Amygdala (tissue), 56 donors: ENCODE results near the gene PNLIPRP2.

ENCODE experiments used
- DNase-seq, 56 donors: peaks; one replicate each; lab custom pipeline; 2025; lab: John Stamatoyannopoulos, UW

PNLIPRP2 gene

DNA sequence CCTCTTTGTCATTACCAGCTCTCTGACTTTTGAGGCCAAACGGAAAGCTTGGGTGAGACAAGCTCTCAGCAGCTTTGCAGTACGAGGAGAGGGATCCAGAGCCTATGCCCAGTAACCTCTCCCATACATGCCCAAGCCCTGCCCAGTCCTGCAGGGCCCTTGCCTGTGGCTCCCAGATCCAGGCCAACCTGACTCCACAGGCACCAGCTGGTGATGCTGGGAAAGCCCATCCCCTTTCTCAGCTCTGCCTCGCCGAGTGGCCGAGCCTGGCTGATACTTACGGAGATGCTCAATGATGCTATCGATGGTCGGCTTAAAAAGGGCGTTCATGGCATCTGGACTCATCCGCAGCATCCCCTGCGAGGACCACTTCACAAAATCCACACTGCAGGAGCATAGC lies 55.4 kb downstream of the PNLIPRP2 start:
- no peak for DNase-seq

DNA sequence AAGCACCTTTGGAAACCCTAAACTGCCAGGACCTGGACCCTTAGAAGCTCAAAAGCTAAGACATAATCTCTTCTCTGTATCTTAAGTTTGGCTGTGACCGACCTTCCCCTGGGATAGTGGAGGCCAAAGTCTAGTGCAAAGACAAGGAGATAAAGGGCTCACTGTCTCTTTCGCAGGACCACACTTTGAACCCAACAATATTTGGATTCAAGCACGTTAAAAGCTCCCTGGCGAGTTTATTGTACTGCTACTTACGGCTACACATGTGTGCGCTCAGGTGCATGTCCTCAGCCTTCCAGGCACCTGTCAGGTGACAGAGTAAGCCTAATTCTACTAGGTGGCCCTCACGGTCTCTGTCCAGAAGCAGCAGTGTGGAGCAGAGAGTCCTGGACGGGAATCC lies 55.9 kb downstream of the PNLIPRP2 start:
- DNase-seq = no peak

DNA sequence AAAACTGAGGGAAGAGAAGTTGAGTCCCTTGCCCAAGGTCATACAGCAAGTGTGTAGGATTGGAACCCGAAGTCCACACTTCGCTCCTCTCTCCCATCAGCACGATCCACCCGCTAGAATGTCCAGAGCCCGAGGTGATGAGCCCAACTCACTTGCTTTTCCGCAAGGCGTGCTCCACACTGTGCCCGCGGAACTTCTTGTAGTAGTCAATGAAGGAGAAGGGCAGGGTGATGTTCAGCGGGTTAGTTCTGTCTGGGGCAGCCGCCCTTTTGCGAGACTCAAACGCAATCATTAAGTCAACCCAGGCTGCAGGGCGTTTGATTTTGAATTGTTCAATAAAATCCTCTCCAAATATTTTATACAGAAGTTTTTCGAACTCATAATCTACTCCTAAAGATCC lies 58.6 kb downstream of the PNLIPRP2 start:
- DNase-seq = no peak

DNA sequence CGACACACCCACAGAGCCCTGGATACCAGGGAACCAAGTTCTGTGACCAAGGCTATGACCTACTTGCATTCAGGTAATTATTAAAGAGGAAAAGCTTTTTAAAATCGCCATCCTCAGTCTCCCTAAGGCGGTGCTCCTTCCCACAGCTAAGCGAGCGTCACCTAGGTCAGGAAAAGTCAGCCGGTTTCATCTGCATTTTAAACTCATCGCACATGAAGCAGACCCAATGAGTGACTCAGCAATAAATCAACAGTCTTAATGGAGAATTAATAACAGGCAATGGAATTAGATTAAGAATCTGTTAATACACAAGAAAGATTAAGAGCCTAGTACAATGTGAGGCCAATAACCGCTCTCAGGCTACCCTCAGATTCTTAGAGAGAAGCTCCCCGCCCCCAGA lies 62.4 kb downstream of the PNLIPRP2 start:
- no peak for DNase-seq

DNA sequence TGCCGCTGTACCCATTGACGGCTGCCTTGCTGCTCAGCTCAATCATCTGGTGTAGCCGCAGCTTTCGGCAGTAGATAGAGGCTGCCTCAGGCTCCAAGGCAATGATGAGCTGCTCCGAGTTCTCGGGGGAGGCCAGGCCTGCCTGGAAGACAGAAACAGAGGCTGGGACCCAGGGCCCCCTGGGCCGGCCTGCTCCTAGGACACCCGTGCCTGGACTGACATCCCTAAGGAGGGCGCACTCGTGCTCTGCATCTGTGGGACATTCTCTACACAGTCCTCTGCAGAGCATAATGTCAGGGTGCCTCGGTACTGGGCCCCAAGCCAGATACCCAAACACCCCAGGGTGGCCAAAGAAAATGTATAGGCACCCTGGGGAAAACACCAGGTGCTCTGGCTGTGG lies 63.1 kb downstream of the PNLIPRP2 start:
- DNase-seq = no peak

DNA sequence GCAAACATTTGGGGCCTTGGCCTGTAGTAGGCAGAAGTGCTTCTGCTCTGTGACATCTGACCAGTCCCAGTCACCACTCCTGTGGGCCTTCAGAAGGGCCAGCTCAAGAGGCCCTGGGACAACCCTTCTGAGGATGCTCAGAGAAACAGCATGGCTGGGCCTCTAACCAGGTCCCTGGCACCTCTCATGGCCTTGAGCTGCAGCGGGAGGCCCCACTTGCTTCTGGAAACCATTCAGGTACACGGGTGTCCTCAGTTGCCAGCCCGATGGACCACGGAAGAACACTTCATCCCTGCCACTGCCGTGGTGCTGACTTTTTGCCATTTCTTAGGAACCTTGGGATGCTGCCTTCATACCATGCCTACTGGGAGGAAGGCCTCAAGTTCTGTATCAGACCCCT lies 64.0 kb downstream of the PNLIPRP2 start:
- DNase-seq = no peak

DNA sequence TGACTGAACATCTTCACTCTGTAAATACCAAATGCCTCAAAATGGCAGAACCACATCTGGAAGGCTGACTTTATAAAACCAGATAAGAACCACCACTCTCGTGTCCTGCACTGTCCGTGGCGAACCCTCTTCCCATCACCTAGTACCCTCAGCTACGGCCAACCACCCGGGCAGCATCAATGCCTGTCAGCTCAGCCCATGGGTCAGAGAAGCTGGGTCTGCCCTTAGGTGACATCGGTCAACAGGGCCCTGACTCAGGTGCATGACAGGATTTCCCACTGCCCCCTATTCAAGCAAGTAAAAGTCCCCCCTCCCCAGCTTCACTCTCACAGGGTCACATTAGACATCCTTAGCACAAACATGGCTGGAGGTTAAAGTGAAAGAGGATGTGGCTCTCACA lies 65.1 kb downstream of the PNLIPRP2 start:
- no peak for DNase-seq

DNA sequence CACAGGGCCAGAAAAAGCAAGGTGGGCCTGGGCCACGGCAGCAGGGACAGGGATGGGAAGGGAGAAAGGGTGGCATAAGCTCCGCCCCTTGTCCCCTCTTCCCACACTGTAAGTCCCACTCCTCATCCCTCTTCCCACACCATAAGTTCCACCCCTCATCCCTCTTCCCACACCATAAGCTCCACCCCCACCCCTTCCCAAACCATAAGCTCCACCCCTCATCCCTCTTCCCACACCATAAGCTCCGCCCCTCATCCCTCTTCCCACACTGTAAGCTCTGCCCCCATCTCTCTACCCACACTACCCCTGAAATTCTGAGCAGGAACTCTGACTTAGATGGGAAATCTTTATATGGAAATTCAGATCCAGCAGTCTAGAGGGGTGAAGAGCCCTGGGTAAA lies 65.9 kb downstream of the PNLIPRP2 start:
- no peak for DNase-seq

DNA sequence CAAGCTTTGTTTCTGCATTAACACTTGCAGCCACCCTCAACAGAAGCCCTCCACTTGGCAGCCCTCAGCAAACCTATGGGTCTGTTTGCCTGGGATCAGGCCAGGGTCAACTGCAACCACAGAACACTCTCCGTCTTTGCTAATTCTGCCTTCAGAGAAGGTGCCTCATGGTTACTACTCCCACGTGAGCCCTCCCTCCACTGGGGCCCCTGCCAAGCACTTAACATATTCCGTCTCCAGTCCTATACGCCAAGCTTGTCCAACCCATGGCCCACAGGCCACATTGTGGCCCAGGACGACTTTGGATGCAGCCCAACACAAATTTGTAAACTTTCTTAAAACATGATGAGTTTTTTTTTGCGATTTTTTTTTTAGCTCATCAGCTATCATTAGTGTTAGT lies 66.9 kb downstream of the PNLIPRP2 start:
- no peak for DNase-seq

DNA sequence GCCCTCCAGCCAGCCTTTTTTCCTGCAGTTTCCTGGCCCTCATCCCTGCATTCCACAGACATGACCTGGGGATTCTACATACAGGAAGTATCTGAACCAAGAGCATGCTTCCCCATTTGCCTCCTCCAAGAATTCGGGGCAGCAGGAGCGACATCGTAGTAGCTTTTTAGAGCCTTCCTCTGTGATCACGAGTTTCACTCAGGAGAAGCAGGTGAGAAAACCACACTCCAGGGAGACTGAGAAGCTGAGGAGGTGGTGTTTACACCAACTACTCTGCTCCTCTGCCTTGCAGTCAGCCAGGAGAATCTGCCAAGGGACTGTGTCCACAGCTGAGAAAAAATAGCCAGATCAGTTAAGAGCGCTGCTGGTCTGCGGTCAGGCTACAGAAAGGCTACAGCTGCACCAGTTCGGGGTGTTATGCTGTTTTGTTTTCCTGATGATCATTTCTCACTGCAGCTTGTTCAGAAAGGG lies 67.5 kb downstream of the PNLIPRP2 start:
- DNase-seq = peak in 8 of 56 donors; percentile 10 to 50 (median 20)

DNA sequence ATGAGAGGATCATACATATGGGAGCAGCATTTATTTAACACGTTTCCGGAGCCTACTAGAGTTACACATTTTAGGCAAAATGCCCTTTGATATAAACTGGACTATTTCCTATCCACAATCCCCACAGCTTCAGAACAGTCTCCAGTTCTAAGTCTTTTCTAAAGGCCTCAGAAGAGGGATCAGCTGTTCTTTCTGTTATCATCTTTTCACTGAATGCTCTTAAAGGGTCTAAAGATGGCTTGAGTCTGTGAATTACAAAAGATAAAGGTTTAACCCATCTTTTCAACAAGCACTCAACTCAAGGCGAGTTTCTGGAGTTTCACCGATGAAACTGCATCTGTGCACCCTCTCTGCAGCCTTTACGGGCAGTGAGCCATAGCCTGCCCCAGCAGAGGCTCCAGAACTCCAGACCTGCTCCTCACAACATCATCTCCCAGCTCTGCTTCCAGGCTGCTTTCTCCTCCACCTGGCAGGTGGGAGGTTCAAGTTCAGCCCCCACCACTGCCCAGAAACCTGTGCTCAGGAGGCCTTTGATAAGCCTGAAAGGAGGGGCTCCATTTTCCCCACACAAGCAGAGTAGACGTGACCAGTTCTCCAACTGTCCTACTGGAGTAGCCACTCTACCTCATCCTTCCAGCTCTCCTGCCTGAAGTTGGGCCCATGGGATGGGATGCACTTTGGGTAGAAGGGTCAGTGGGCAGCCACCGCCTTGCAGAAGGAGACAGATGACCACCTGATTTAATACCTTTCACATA lies 68.2 kb downstream of the PNLIPRP2 start:
- no peak for DNase-seq

DNA sequence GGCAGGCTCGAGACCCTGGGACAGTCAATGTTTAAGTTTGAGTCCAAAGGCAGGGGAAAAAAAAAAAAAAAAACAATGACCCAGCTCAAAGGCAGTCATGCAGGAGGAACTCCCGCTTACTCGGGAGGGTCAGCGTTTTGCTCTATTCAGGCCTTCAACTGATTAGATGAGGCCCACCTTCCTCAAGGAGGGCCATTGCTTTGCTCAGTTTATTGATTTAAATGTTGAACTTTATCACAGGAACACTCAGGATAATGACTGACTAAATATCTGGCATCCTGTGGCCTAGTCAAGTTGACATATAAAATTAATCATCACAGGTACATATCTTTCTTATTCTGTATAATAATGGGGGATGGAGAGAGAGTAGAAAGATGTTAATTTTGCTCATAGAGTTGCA lies 69.0 kb downstream of the PNLIPRP2 start:
- no peak for DNase-seq

DNA sequence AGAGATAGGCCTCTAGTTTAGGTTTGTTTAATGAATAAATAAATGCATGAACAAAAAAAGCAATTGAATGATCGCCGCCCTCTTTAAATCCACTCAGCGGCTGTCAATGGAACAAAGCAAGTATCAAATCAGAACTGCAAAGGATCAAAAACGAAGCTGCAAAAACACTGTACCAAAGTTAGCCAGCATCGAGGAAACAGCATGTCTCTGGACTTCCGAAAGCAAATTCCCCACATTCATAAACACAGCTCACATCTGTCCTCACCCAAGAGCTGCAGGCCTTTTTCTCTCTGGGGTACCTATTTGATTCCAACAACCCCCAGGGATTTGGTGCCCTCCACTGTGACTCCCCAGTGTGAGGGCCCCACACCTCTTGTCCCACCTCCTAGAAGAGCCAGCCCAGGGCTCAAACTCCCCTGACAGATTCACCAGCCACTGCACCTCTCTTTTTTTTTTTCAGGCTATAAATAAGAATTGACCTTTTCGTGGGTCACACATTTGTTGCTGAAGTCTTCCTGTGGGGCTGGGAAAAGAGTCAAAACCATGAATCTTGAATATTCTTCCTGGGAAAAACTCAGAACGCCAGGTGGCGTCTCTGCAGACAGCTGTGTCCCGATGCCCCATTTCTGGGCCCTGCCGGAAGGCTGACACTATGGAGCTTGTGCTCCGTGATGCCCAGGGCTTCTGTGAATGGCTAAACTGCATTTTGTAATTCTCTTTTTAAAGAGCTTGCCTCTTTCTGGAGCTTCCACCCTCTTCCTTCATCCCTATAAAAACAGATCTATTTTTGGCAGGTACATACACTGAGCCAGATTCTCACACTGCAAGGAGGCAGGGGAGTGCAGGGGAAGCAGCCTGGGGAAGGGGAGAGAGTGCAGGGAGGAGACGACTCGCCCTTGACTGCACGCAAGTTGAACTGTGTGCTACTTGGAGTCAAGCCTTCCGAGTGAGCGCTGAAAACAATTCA lies 69.9 kb downstream of the PNLIPRP2 start:
- DNase-seq = peak in 33 of 56 donors; percentile 8 to 78 (median 39)

DNA sequence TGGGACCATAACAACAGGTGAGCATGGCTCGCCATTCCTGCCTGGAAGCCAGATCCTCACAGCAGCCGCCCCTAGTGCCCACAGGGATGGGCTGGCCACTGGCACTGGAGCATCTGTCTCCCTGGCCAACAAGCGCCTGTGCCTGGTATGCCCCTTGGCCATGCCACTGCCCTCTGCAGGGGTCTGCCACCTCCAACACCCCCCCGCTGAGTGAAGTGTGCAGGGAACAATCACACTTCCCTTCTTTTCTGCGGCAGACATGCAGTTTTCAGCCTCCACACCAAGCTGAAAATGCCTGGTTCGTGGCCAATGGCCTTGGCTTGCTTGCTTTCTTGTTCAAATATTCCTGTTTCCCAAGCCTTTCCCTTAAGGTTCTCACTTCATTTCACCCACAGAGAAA lies 70.9 kb downstream of the PNLIPRP2 start:
- peak in 13 of 56 donors; percentile 11 to 54 (median 20) for DNase-seq

DNA sequence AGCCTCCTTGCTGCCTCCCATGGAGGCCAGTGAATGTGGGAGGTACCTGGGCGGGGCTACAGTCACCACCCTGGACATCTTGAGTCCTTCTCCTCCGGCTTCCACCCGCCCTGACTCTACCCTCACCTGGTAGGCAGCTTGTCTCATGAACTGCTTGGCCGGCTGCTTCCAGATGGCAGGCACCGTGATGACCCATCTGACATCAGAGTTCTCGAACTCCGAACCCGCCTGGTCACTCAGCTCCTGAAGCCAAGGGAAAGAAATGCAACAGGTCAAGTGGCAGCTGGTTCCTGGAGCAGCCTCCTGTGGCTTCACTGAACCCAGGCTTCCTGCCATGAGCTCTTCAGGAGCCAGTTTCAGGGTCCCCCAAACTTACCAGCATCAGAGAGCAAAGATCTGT lies 71.5 kb downstream of the PNLIPRP2 start:
- no peak for DNase-seq

DNA sequence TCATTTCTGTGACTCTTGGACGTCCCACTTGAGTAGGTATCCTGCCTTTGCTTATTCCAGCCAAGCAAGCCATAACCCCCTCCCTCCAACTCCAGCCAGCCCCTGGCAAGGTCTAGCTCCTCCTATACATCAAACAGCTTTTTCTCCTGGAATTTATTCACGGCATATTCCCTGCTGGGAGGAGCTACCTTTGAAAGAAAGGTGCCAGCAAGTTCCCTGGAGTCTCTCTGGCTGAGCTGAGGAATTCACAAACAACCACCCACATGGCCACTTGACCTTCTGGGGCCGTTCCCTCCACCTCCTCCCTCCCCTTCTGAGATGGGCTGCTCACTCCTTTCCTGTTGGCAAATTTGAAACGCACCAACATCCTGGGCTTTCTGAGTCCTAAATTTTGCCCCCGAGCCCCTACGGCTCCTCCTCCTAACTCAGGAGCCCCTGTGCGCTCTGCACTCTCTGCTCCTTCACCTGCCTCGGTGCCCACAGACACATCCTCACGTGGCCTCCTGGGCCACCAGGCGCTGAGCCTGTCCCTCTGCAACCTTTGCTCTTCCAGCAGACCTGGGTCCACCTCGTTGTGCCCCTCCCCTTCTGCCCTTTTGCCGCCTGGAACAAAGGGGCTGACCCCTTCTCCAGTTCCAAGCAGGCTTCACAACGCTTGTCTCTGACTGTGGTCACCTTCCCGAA lies 73.6 kb downstream of the PNLIPRP2 start:
- no peak for DNase-seq
